NOMO-1 treated with dmso at 0.1 percent for 144 hours (cell line): Measurements from ENCODE around the gene LRRC45.
A peak's percentile ranks its signal among the peaks of the same experiment; 100 is the strongest.

Experiments used
- DNase-seq: peaks from one replicate; lab custom pipeline; 2025; ENCODE audit not compliant: unreplicated experiment; lab: John Stamatoyannopoulos, UW

The LRRC45 gene

GRCh38 chr17:82061047-82061925 is 38.2 kb downstream of the LRRC45 start:
- no peak for DNase-seq

GRCh38 chr17:82062076-82062983 is 39.2 kb downstream of the LRRC45 start:
- no peak for DNase-seq

GRCh38 chr17:82062984-82063368 is 39.9 kb downstream of the LRRC45 start:
- DNase-seq: no peak

GRCh38 chr17:82063424-82064415 is 40.6 kb downstream of the LRRC45 start:
- DNase-seq: no peak

- DNase-seq: no peak
Measured at GRCh38 chr17:82064433-82065192, 41.5 kb downstream of the LRRC45 start.

GRCh38 chr17:82065193-82065637 is 42.1 kb downstream of the LRRC45 start:
- no peak for DNase-seq

- DNase-seq: peak; percentile 30
Measured at GRCh38 chr17:82065638-82066303, 42.7 kb downstream of the LRRC45 start, which contains the start of gene DUS1L. DUS1L (minus strand) TSS chr17:82065804; CDS start chr17:82065059, 745 bp downstream.

- no peak for DNase-seq
Measured at GRCh38 chr17:82070611-82071010, 47.5 kb downstream of the LRRC45 start.

- DNase-seq: no peak
Measured at GRCh38 chr17:82072827-82073226, 49.7 kb downstream of the LRRC45 start.

- no peak for DNase-seq
Measured at GRCh38 chr17:82073446-82073845, 50.3 kb downstream of the LRRC45 start.

- no peak for DNase-seq
Measured at GRCh38 chr17:82076018-82076784, 53.1 kb downstream of the LRRC45 start.

- no peak for DNase-seq
Measured at GRCh38 chr17:82076785-82077591, 53.9 kb downstream of the LRRC45 start.

- DNase-seq: no peak
Measured at GRCh38 chr17:82077617-82078358, 54.7 kb downstream of the LRRC45 start.

GRCh38 chr17:82078433-82078832 is 55.3 kb downstream of the LRRC45 start:
- no peak for DNase-seq

- DNase-seq: no peak
Measured at GRCh38 chr17:82079001-82079677, 56.0 kb downstream of the LRRC45 start.

GRCh38 chr17:82080048-82080788 is 57.1 kb downstream of the LRRC45 start:
- no peak for DNase-seq
